HCT116 (cell line): ENCODE results near the gene TBX2. TPM values are rescaled to one million over a fixed set of nuclear protein-coding genes. Genes with fewer than 3 reads are reported as not detected.

Experiments used
- ATAC-seq: fragments of 200-7000 bp; cut with Tn5 transposase; 2 replicates; pipeline ENCODE4 v1.9.1; 2020; ENCODE audit warnings: mild to moderate bottlenecking, moderate library complexity
- BruUV-seq: library from RNA; stranded (reverse); fragments of 400-500 nt; replicated peaks from 2 replicates; lab custom pipeline; 2021; lab: Mats Ljungman, UMichigan
- CTCF ChIA-PET: fragments of 300-600 bp; sonication (Branson Sonifier 250); formaldehyde crosslinking; loops from one replicate; lab custom pipeline; 2021; ENCODE audit warnings: antibody characterized with exemption; lab: Charles Lee
- POLR2A ChIA-PET: fragments of 300-600, 350-600 bp; sonication (Branson Sonifier 250); formaldehyde crosslinking; loops from one replicate; lab custom pipeline; 2021; ENCODE audit warnings: antibody characterized with exemption; lab: Charles Lee
- RAD21 ChIA-PET, 2 experiments: fragments of 300-600 bp; sonication (Branson Sonifier 250); formaldehyde crosslinking; loops; one replicate each; lab custom pipeline; 2023; ENCODE audit warnings: low total read pairs in 2 of 2; ENCODE audit not compliant: uncharacterized antibody in 2 of 2, unreplicated experiment in 2 of 2, low non-redundant PET in 1 of 2; lab: Charles Lee
- DNase-seq: peaks from one replicate; pipeline ENCODE4 v3.0.0-alpha.2; 2010; ENCODE audit warnings: low read depth, low spot score
- H2AFZ ChIP-seq: fragments of 200-600 bp; shearing (Covaris generic), sonication (generic); 2 replicates; pipeline ENCODE4 v1.6.1; 2017; ENCODE audit warnings: low read depth, mixed run types, mixed read lengths, antibody characterized with exemption, low read length; ENCODE audit not compliant: poor library complexity, severe bottlenecking
- H3K27ac ChIP-seq: 2 replicates; pipeline ENCODE4 v1.5.1; 2012; ENCODE audit warnings: low read depth, low read length
- H3K27me3 ChIP-seq: fragments of 200-600 bp; sonication (generic); 2 replicates; pipeline ENCODE4 v1.6.1; 2016; ENCODE audit warnings: mixed run types, low read length, mixed read lengths; ENCODE audit not compliant: insufficient read depth
- H3K36me3 ChIP-seq, 2 experiments: fragments of 200-500 bp in 1 of 2; fragments of 200-600 bp in 1 of 2; sonication (Bioruptor generic) in 1 of 2; sonication (generic) in 1 of 2; 2 replicates each; pipeline versions ENCODE4 v1.5.1 to v1.6.1; 2014 to 2016; ENCODE audit warnings: low read length in 2 of 2, inconsistent platforms in 1 of 2, mixed read lengths in 1 of 2, mixed run types in 1 of 2; ENCODE audit not compliant: insufficient read depth in 2 of 2, control insufficient read depth in 1 of 2
- H3K4me1 ChIP-seq, 2 experiments: fragments of 200-600 bp in 1 of 2; sonication (generic) in 1 of 2; 2 replicates each; pipeline versions ENCODE4 v1.5.1 to v1.6.1; 2012 to 2017; ENCODE audit warnings: low read length in 2 of 2, inconsistent platforms in 1 of 2, mild to moderate bottlenecking in 1 of 2, mixed read lengths in 1 of 2, mixed run types in 1 of 2, moderate library complexity in 1 of 2; ENCODE audit not compliant: insufficient read depth in 2 of 2, control insufficient read depth in 1 of 2
- H3K4me2 ChIP-seq: fragments of 200-600 bp; sonication (generic); 2 replicates; pipeline ENCODE4 v1.6.1; 2017; ENCODE audit warnings: mixed run types, low read length, mixed read lengths
- H3K4me3 ChIP-seq, 2 experiments: fragments of 200-600 bp in 1 of 2; sonication (generic) in 1 of 2; replicated peaks in 1 of 2; 2 replicates each; pipeline ENCODE4 v1.5.1; 2011 to 2016; ENCODE audit warnings: low read length in 2 of 2, control low read depth in 1 of 2, low read depth in 1 of 2, mild to moderate bottlenecking in 1 of 2, mixed read lengths in 1 of 2, mixed run types in 1 of 2
- H3K79me2 ChIP-seq: fragments of 200-600 bp; sonication (generic); 2 replicates; pipeline ENCODE4 v1.6.1; 2017; ENCODE audit warnings: mild to moderate bottlenecking, mixed run types, low read length, moderate library complexity, mixed read lengths; ENCODE audit not compliant: insufficient read depth
- H3K9ac ChIP-seq: fragments of 200-600 bp; sonication (generic); 2 replicates; pipeline ENCODE4 v1.6.1; 2016; ENCODE audit warnings: low read length, mixed read lengths
- H3K9me2 ChIP-seq: fragments of 200-600 bp; sonication (generic), shearing (Covaris generic); 2 replicates; pipeline ENCODE4 v1.6.1; 2017; ENCODE audit warnings: mixed run types, mild to moderate bottlenecking, moderate library complexity; ENCODE audit not compliant: insufficient read depth
- H3K9me3 ChIP-seq, 2 experiments: fragments of 200-500 bp in 1 of 2; fragments of 200-600 bp in 1 of 2; sonication (Bioruptor generic) in 1 of 2; sonication (generic) in 1 of 2; 2 replicates each; pipeline ENCODE4 v1.6.1; 2014 to 2017; ENCODE audit warnings: low read length in 2 of 2, mixed read lengths in 2 of 2, inconsistent platforms in 1 of 2, low read depth in 1 of 2, mild to moderate bottlenecking in 1 of 2, mixed run types in 1 of 2, moderate library complexity in 1 of 2; ENCODE audit not compliant: control insufficient read depth in 1 of 2, insufficient read depth in 1 of 2
- H4K20me1 ChIP-seq: fragments of 200-600 bp; sonication (generic), shearing (Covaris generic); 2 replicates; pipeline ENCODE4 v1.6.1; 2017; ENCODE audit warnings: mixed run types, mild to moderate bottlenecking, moderate library complexity; ENCODE audit not compliant: insufficient read depth
- EZH2phosphoT487 ChIP-seq: fragments of 200-600 bp; IDR thresholded peaks from 2 replicates; pipeline ENCODE4 v1.6.1; 2018; ENCODE audit warnings: antibody characterized with exemption, borderline replicate concordance
- FOSL1 ChIP-seq: IDR thresholded peaks from 2 replicates; pipeline ENCODE4 v1.6.1; 2012; ENCODE audit warnings: low read depth
- SIN3A ChIP-seq: IDR thresholded peaks from 2 replicates; pipeline ENCODE4 v1.6.1; 2012; ENCODE audit warnings: low read depth
- SRF ChIP-seq: IDR thresholded peaks from 2 replicates; pipeline ENCODE4 v1.6.1; 2012; ENCODE audit warnings: low read depth
- TCF7L2 ChIP-seq: IDR thresholded peaks from 2 replicates; pipeline ENCODE4 v1.7.0; 2011; ENCODE audit warnings: borderline replicate concordance, inconsistent platforms; ENCODE audit not compliant: insufficient read depth, insufficient read length; ENCODE audit errors: extremely low read depth
- ZBTB33 ChIP-seq: IDR thresholded peaks from 2 replicates; pipeline ENCODE4 v1.6.1; 2011; ENCODE audit warnings: mild to moderate bottlenecking, low read length, moderate library complexity; ENCODE audit not compliant: insufficient replicate concordance; ENCODE audit errors: extremely low read depth
- ZFX ChIP-seq: fragments of 450-650 bp; IDR thresholded peaks from 2 replicates; pipeline ENCODE4 v1.6.1; 2017
- intact Hi-C: fragments of 100-400 bp; cut with micrococcal nuclease; formaldehyde crosslinking; loops from 2 replicates; pipeline ENCODE4 v1.10.0; 2022
- total RNA-seq: library from RNA; stranded (reverse); gene quantifications from one replicate; pipeline ENCODE4 v1.2.1, GENCODE V29; 2021; ENCODE audit not compliant: unreplicated experiment

TBX2 gene
- total RNA-seq, 1 experiment from 2014 or later, result 0.71 TPM

- RAD21 ChIA-PET, result interaction anchor here in 1 of 2 experiments (0.7 kb wide), 1 partner anchor 1294 kb away, joined by 3 read pairs; no protein-coding TSS in a partner anchor
- POLR2A ChIA-PET, result no interaction called here
- Histone ChIP-seq H3K36me3 (no peaks in the 10 kb centered on the region), H3K9ac (no peak overlapping the region), H3K27ac (no peak overlapping the region), H3K79me2 (no peaks in the 10 kb centered on the region), H3K4me1 (peaks cover 3 to 11% of the 10 kb centered on the region in 2 experiments; a peak in 3 of 4 replicates), H4K20me1 (no peaks in the 10 kb centered on the region), H3K27me3 (no peaks in the 10 kb centered on the region), H3K9me3 (peaks cover 0 to 4% of the 10 kb centered on the region in 2 experiments; a peak in 2 of 4 replicates)
- intact Hi-C loops, result no loop called here
- ATAC-seq, result no peak
- BruUV-seq, result no TSS peak
- CTCF ChIA-PET, result no interaction called here
- TF ChIP-seq EZH2phosphoT487 (no peak), TCF7L2 (no peak), ZBTB33 (no peak)
- TF ChIP-seq, all 23 proteins: peak for 0
- Histone ChIP-seq H3K4me2 (no peak overlapping the region), H2AFZ (no peak overlapping the region), H3K9me2 (no peaks in the 10 kb centered on the region), H3K4me3 (no peak overlapping the region)
- DNase-seq, result no peak
Measured at GRCh38 chr17:61436273-61436672, 36.6 kb downstream of the TBX2 start.

GRCh38 chr17:61436995-61437704, 37.5 kb downstream of the TBX2 start:
- Histone ChIP-seq H3K36me3 (no peaks in the 10 kb centered on the region), H4K20me1 (no peaks in the 10 kb centered on the region), H3K4me1 (peaks cover 2 to 3% of the 10 kb centered on the region in 2 experiments; a peak in 2 of 4 replicates), H3K4me2 (no peak overlapping the region), H3K4me3 (no peak overlapping the region), H3K9me3 (peaks cover 0 to 4% of the 10 kb centered on the region in 2 experiments; a peak in 2 of 4 replicates), H3K79me2 (no peaks in the 10 kb centered on the region)
- BruUV-seq, result no TSS peak
- RAD21 ChIA-PET, result no interaction called here
- no peak for TF ChIP-seq FOSL1
- TF ChIP-seq SIN3A, result no peak
- no peak for TF ChIP-seq SRF
- no peak for TF ChIP-seq ZFX
- TF ChIP-seq, all 23 proteins: peak for 0
- Histone ChIP-seq H3K9me2 (no peaks in the 10 kb centered on the region), H3K27me3 (no peaks in the 10 kb centered on the region), H2AFZ (no peak overlapping the region), H3K9ac (no peak overlapping the region), H3K27ac (no peak overlapping the region)
- DNase-seq (no peak), ATAC-seq (no peak)
- intact Hi-C loops, result no loop called here
- ChIA-PET CTCF (no interaction called here), POLR2A (no interaction called here)
